Panc1 (cell line): Measurements from ENCODE around the gene UBE3B. TPM values are rescaled to one million over a fixed set of nuclear protein-coding genes. Genes with fewer than 3 reads are reported as not detected.

Source experiments
- ATAC-seq: fragments of 200-7000 bp; cut with Tn5 transposase; 2 replicates; pipeline ENCODE4 v1.9.1; 2020; ENCODE audit warnings: mild to moderate bottlenecking, moderate library complexity
- BruUV-seq: library from RNA; stranded (reverse); fragments of 400-500 nt; replicated peaks from 2 replicates; lab custom pipeline; 2021; lab: Mats Ljungman, UMichigan
- CTCF ChIA-PET: fragments of 300-600 bp; sonication (Branson Sonifier 250); formaldehyde crosslinking; loops from one replicate; lab custom pipeline; 2022; ENCODE audit warnings: antibody characterized with exemption; lab: Charles Lee
- POLR2A ChIA-PET: fragments of 300-600 bp; sonication (Branson Sonifier 250); formaldehyde crosslinking; loops from one replicate; lab custom pipeline; 2022; ENCODE audit warnings: antibody characterized with exemption; lab: Charles Lee
- DNase-seq: peaks from one replicate; pipeline ENCODE4 v3.0.0-alpha.2; 2010; ENCODE audit warnings: low read depth, low spot score
- H3K27ac ChIP-seq: 2 replicates; pipeline ENCODE4 v1.5.1; 2011; ENCODE audit warnings: mild to moderate bottlenecking, low read length, inconsistent platforms
- H3K27me3 ChIP-seq: fragments of 200-500 bp; sonication (Bioruptor generic); 2 replicates; pipeline ENCODE4 v1.6.0; 2014; ENCODE audit warnings: low read length, inconsistent platforms; ENCODE audit not compliant: control insufficient read depth, insufficient read depth
- H3K36me3 ChIP-seq: fragments of 200-500 bp; sonication (Bioruptor generic); 2 replicates; pipeline ENCODE4 v1.5.1; 2014; ENCODE audit warnings: inconsistent platforms, mild to moderate bottlenecking, low read length, moderate library complexity; ENCODE audit not compliant: control insufficient read depth, insufficient read depth
- H3K4me1 ChIP-seq: 2 replicates; pipeline ENCODE4 v1.5.1; 2011; ENCODE audit warnings: inconsistent platforms, mild to moderate bottlenecking, low read length, moderate library complexity; ENCODE audit not compliant: control insufficient read depth, insufficient read depth
- H3K4me3 ChIP-seq, 2 experiments: 2 replicates each; pipeline ENCODE4 v1.5.1; 2011 to 2012; ENCODE audit warnings: low read depth in 2 of 2, low read length in 2 of 2, mild to moderate bottlenecking in 2 of 2, inconsistent platforms in 1 of 2, moderate library complexity in 1 of 2
- H3K9me3 ChIP-seq: fragments of 200-500 bp; sonication (Bioruptor generic); 2 replicates; pipeline ENCODE4 v1.5.1; 2014; ENCODE audit warnings: low read depth, mild to moderate bottlenecking, inconsistent platforms, low read length, moderate library complexity; ENCODE audit not compliant: control insufficient read depth, insufficient read depth
- POLR2AphosphoS5 ChIP-seq: IDR thresholded peaks from 2 replicates; pipeline ENCODE4 v1.6.1; 2012; ENCODE audit warnings: mild to moderate bottlenecking, low read depth, low read length, moderate library complexity
- SIN3A ChIP-seq: IDR thresholded peaks from 2 replicates; pipeline ENCODE4 v1.6.1; 2012; ENCODE audit warnings: low read depth, mild to moderate bottlenecking, low read length, moderate library complexity, borderline replicate concordance; ENCODE audit not compliant: insufficient read depth
- TCF7L2 ChIP-seq: IDR thresholded peaks from 2 replicates; pipeline ENCODE4 v1.6.1; 2011; ENCODE audit warnings: mild to moderate bottlenecking, low read depth, low read length, inconsistent platforms
- in situ Hi-C: cut with HindIII; loops from 2 replicates; pipeline ENCODE4 v1.10.0; 2016; ENCODE audit warnings: low sequenced_read_pairs, low pct_unique_long_range_greater_than_20kb
- intact Hi-C: fragments of 100-400 bp; cut with micrococcal nuclease; formaldehyde crosslinking; loops from one replicate; pipeline ENCODE4 v1.10.0; 2022; ENCODE audit not compliant: unreplicated experiment
- total RNA-seq: library from RNA; stranded (reverse); gene quantifications from one replicate; pipeline ENCODE4 v1.2.1, GENCODE V29; 2021; ENCODE audit not compliant: unreplicated experiment
- TF ChIP-seq, protein P1 (sequence below), 2 experiments: IDR thresholded peaks; 2 replicates each; pipeline ENCODE4 v1.6.1; 2011 to 2012; ENCODE audit warnings: low read depth in 2 of 2, control low read depth in 1 of 2, low read length in 1 of 2, mild to moderate bottlenecking in 1 of 2, moderate library complexity in 1 of 2; ENCODE audit not compliant: insufficient read depth in 1 of 2
- TF ChIP-seq, protein P2 (sequence below): fragments of 450-650 bp; IDR thresholded peaks from 2 replicates; pipeline ENCODE4 v1.5.1; 2017; ENCODE audit warnings: mild to moderate bottlenecking

UBE3B gene
- total RNA-seq, 1 experiment from 2014 or later, result 38.9 TPM

DNA sequence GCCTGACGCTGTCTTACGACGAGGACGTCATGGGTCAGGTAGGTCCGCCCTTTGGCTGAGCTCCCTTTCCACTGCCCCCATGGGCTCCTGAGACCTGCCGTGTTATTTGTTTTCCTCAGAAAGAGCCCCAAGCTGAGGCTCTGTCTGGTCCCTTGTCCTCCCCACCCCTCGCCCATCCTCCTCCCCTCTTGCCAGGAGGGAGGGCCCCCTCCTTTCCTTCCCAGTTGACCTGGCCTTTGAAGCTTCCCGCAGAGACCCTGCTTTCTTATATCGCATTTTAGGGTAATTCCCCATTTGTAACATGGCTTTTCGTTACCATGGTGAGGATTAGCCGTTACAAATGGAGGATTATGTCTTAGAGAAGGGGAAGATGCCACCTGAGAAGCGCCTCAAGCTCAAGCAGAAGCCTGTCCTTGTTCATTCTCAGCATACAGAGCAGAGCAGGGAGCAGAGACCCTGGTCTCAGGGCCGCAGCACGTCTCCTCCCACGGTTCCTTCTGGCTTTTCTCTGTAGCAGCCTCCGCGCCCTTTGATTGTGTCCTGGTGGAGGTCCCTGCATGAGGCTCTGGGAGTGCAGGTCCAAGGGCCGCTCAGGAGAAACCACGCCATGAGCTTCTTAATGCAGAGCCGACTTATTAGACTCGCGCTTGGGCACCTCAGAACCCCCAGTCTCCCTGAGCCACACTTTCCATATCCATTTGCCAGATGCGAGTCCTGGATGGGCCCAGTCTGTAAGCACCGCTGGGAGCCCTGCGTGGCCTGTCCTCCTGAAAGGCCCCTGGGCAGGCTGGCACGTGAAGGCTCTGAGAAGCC, 47.2 kb downstream of the UBE3B start:
- intact Hi-C loops, result no loop called here
- in situ Hi-C loops, result no loop called here
- Histone ChIP-seq H3K4me1 (no peaks in the 10 kb centered on the region), H3K36me3 (no peaks in the 10 kb centered on the region; the same call in 1 of the 2 replicates), H3K9me3 (no peaks in the 10 kb centered on the region), H3K4me3 (no peak overlapping the region), H3K27ac (no peak overlapping the region), H3K27me3 (no peaks in the 10 kb centered on the region)
- ChIA-PET POLR2A (no interaction called here), CTCF (interaction anchor here (0.6 kb wide), 1 partner anchor 250 kb away, joined by 3 read pairs; no protein-coding TSS in a partner anchor)
- DNase-seq (no peak), ATAC-seq (no peak)
- TF ChIP-seq POLR2AphosphoS5, result no peak
- no TSS peak for BruUV-seq

DNA sequence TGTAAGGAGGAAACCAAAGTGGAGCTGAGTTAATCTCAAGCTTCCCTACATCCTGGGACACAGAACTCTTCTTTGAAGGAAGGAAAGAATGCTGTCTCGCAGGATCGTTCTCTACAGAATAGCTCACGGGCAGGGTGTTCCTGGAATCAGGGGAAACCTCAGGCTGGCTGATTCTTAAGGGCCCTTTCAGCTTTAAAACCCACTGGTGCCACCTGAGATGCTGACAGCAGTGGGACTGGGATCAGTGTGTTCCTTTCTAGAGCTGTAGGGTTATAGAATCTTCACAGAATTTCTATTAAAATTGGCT, 47.8 kb downstream of the UBE3B start:
- Histone ChIP-seq H3K27me3 (no peaks in the 10 kb centered on the region), H3K9me3 (no peaks in the 10 kb centered on the region), H3K4me1 (no peaks in the 10 kb centered on the region), H3K27ac (no peak overlapping the region), H3K36me3 (no peaks in the 10 kb centered on the region; the same call in 1 of the 2 replicates), H3K4me3 (no peak overlapping the region)
- ChIA-PET POLR2A (no interaction called here), CTCF (interaction anchor here (0.6 kb wide), 1 partner anchor 250 kb away, joined by 3 read pairs; no protein-coding TSS in a partner anchor)
- no peak for ATAC-seq
- intact Hi-C loops, result no loop called here
- DNase-seq, result no peak
- TF ChIP-seq, protein P1, sequence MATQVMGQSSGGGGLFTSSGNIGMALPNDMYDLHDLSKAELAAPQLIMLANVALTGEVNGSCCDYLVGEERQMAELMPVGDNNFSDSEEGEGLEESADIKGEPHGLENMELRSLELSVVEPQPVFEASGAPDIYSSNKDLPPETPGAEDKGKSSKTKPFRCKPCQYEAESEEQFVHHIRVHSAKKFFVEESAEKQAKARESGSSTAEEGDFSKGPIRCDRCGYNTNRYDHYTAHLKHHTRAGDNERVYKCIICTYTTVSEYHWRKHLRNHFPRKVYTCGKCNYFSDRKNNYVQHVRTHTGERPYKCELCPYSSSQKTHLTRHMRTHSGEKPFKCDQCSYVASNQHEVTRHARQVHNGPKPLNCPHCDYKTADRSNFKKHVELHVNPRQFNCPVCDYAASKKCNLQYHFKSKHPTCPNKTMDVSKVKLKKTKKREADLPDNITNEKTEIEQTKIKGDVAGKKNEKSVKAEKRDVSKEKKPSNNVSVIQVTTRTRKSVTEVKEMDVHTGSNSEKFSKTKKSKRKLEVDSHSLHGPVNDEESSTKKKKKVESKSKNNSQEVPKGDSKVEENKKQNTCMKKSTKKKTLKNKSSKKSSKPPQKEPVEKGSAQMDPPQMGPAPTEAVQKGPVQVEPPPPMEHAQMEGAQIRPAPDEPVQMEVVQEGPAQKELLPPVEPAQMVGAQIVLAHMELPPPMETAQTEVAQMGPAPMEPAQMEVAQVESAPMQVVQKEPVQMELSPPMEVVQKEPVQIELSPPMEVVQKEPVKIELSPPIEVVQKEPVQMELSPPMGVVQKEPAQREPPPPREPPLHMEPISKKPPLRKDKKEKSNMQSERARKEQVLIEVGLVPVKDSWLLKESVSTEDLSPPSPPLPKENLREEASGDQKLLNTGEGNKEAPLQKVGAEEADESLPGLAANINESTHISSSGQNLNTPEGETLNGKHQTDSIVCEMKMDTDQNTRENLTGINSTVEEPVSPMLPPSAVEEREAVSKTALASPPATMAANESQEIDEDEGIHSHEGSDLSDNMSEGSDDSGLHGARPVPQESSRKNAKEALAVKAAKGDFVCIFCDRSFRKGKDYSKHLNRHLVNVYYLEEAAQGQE (IDR thresholded peaks at IDR 0.05; ENCODE audit: insufficient read depth in 1 of 2, low read depth in 2 of 2, low read length in 1 of 2), result no peak
- TF ChIP-seq SIN3A (no peak), TCF7L2 (no peak), POLR2AphosphoS5 (no peak)
- TF ChIP-seq, protein P2, sequence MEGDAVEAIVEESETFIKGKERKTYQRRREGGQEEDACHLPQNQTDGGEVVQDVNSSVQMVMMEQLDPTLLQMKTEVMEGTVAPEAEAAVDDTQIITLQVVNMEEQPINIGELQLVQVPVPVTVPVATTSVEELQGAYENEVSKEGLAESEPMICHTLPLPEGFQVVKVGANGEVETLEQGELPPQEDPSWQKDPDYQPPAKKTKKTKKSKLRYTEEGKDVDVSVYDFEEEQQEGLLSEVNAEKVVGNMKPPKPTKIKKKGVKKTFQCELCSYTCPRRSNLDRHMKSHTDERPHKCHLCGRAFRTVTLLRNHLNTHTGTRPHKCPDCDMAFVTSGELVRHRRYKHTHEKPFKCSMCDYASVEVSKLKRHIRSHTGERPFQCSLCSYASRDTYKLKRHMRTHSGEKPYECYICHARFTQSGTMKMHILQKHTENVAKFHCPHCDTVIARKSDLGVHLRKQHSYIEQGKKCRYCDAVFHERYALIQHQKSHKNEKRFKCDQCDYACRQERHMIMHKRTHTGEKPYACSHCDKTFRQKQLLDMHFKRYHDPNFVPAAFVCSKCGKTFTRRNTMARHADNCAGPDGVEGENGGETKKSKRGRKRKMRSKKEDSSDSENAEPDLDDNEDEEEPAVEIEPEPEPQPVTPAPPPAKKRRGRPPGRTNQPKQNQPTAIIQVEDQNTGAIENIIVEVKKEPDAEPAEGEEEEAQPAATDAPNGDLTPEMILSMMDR, result no peak
- in situ Hi-C loops, result no loop called here
- no TSS peak for BruUV-seq

DNA sequence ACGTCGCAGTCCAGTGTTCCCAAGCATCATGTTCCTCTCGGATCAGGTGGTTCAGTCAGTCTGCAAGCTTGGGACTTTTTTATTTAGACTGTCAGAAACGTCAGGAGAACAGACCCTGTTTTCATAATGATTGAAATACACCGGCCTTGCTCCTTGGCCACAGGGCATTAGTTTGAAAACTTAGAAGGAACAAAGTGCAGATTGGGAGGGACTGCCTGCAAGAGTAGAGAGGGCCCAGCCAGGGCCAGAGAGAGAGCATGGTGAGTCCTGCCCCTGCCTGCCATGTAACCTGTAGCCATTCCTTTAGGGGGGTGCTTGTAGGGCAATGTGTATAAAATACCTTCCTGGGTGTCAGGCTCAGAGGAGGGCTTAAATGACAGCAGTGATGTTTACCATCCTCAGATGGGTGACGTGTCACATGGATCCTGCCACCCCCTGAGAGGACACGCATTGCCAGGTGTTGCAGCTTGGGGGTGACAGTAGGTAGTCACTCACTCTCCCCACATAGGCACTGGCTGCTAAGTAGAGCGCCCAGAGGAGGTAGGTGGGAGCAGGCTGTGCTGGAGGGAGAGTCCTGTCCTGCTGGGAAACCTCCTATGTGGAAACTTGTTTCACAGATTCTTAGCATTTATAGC, 50.2 kb downstream of the UBE3B start:
- Histone ChIP-seq H3K27me3 (no peaks in the 10 kb centered on the region), H3K36me3 (no peaks in the 10 kb centered on the region; the same call in 1 of the 2 replicates), H3K27ac (no peak overlapping the region), H3K4me1 (no peaks in the 10 kb centered on the region), H3K4me3 (no peak overlapping the region), H3K9me3 (no peaks in the 10 kb centered on the region)
- intact Hi-C loops (no loop called here), in situ Hi-C loops (no loop called here)
- CTCF ChIA-PET, result no interaction called here
- DNase-seq (no peak), ATAC-seq (no peak)
- POLR2A ChIA-PET, result no interaction called here
- no TSS peak for BruUV-seq
- TF ChIP-seq, protein P2, result no peak
- TF ChIP-seq TCF7L2, result no peak
- no peak for TF ChIP-seq SIN3A
- TF ChIP-seq, protein P1 (IDR thresholded peaks at IDR 0.05; ENCODE audit: insufficient read depth in 1 of 2, low read depth in 2 of 2, low read length in 1 of 2), result no peak
- TF ChIP-seq POLR2AphosphoS5, result no peak
